Measurements from ENCODE around the gene PLEKHJ1.

- TF ChIP-seq CTCF (IDR thresholded peaks at IDR 0.05), result no peak
- TF ChIP-seq POLR2A (IDR thresholded peaks at IDR 0.05), result no peak
Observed at GRCh38 chr19:2190848-2191455, 45.2 kb downstream of the PLEKHJ1 start.
